ENCODE data around the gene ANKH.
"Not testable (repeated sequence)": the region's sequence is repeated elsewhere in the genome, so short reads cannot be mapped to it uniquely, and the experiment has no call there.

The ANKH gene

DNA sequence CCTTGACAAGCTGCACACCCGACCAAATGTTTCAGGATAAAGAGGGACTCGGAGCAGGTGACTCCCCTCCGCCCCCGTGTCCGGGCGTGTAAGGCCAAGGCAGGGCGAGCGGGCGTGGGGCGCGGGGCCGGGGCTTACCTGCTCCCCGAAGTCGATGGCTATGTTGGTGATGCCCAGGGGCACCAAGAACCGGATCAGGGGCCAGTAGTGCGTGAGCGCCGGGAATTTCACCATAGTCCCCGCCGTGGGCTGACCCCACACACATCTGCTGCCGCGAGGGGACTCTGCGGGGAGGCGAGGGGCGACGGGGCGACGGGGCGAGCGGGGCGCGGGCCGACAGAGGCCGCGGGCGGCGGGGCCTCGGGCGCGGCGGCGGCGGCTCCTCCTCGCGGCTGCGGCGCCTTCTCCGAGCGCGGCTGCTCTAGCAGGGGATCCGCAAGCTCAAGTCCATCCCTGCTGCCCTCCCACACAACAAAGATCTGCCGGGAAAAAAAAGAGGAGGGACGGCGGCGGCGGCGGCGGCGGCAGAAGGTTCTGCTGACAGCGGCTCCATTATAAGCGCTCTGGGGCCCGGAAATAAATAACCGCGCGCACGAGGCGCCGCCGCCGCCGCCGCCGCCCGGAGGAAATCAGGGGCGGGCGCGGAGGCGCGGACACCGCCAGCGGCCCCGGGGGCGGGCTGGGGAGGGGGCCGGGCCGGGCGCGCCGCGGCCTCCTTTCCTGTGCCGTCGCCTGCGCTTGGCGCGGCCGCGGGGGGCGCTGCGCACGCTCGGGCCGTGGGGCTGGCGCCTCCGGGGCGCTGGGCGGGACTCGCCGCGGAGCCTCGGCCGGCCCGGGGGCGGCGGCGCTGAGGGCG lies at the start of gene ANKH:
TSS of gene ANKH (minus strand) at position 565 of the 856 bp plus-strand sequence. CDS start at position 234, 331 bp downstream.
- DNase-seq (ENCODE audit: low read depth in 2 of 2) = peak; percentile 67 to 77

DNA sequence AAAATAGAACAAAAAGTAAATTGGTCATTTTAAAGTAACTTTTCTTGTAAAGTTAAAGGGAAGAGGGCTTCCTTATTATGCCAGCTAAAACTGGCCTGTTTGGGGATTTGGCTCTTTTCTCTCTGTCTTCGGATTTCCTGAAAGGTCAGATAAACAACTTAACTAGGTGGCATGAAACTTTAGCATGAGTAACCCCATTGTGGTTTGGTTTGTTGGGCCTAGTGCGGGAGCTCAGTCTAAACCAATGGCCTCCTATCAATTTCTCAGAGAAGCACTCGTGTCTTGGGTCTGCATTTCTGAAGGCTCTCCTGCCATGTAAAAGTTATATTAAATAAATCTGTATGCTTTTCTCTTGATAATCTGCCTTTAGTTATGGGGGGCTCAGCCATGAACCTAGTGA lies 48.5 kb upstream of the ANKH start:
- DNase-seq (ENCODE audit: low read depth in 2 of 2) = no peak

GRCh38 chr5:14919106-14919505 lies 47.5 kb upstream of the ANKH start:
- DNase-seq (ENCODE audit: low read depth in 2 of 2) = not testable (repeated sequence)

DNA sequence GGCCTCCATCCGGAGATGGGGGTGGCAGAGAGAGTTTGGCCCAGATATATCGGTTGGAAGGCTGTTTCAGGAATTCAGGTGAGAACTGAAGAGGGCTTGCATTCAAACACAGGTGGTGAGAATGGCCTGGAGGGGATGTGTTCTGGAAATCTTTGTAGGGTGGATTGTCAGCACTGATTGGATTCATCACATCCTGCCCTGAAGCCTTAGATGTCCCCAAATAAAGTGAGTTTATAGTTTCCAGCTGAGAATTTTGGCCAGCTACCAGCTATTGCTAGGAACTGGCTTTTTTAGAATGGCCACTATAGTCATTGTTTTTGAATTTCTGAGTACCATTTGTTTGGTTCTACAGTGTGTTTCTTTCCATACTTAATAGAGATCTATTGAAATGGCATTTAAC lies 46.1 kb upstream of the ANKH start:
- DNase-seq (ENCODE audit: low read depth in 2 of 2) = no peak

- DNase-seq (ENCODE audit: low read depth in 2 of 2) = no peak
Observed at GRCh38 chr5:14915291-14915952, 43.8 kb upstream of the ANKH start.

- no peak for DNase-seq (ENCODE audit: low read depth in 2 of 2)
Observed at GRCh38 chr5:14914623-14915260, 43.2 kb upstream of the ANKH start.

- no peak for DNase-seq (ENCODE audit: low read depth in 2 of 2)
Observed at GRCh38 chr5:14914193-14914592, 42.6 kb upstream of the ANKH start.

DNA sequence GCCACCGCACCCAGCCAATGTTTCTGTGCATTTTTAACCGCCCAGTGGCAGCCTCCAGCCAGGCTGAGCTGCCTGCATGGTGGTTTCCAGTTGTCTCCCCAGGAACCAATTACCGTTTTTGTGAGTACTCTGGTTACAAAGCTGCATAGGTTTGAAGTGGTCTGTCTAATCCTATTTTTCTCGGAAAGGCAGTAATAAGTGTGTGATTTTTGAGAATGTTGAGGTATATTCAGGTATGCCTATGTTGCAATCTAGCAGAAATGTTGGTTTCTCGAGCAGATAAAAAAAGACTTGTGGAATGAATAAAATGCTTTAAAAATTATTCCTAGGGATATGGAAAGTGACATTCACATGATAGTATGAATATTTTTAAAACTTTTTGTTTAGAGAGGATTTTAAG lies 41.5 kb upstream of the ANKH start:
- DNase-seq (ENCODE audit: low read depth in 2 of 2) = no peak

- DNase-seq (ENCODE audit: low read depth in 2 of 2) = no peak
Observed at GRCh38 chr5:14912206-14912605, 40.6 kb upstream of the ANKH start.

GRCh38 chr5:14909369-14909768 lies 37.8 kb upstream of the ANKH start:
- DNase-seq (ENCODE audit: low read depth in 2 of 2) = no peak

DNA sequence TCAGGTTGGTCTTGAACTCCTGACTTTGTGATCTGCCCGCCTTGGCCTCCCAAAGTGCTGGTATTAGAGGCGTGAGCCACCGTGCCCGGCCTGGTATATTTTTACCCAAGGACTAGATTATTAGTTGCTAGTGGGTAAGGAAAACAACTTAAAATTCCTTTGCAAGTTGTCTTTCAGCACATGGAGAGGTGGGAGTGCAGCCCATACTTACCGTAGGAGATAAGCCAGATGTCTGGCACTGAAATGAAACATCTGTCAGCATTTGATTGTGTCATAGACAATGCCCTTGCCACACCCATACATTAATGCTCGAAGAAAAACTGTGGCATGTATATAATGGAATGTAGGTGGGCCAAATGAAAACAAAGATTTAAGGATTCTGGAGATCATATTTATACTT lies 36.6 kb upstream of the ANKH start:
- DNase-seq (ENCODE audit: low read depth in 2 of 2) = no peak

GRCh38 chr5:14906628-14907027 lies 35.0 kb upstream of the ANKH start:
- no peak for DNase-seq (ENCODE audit: low read depth in 2 of 2)

DNA sequence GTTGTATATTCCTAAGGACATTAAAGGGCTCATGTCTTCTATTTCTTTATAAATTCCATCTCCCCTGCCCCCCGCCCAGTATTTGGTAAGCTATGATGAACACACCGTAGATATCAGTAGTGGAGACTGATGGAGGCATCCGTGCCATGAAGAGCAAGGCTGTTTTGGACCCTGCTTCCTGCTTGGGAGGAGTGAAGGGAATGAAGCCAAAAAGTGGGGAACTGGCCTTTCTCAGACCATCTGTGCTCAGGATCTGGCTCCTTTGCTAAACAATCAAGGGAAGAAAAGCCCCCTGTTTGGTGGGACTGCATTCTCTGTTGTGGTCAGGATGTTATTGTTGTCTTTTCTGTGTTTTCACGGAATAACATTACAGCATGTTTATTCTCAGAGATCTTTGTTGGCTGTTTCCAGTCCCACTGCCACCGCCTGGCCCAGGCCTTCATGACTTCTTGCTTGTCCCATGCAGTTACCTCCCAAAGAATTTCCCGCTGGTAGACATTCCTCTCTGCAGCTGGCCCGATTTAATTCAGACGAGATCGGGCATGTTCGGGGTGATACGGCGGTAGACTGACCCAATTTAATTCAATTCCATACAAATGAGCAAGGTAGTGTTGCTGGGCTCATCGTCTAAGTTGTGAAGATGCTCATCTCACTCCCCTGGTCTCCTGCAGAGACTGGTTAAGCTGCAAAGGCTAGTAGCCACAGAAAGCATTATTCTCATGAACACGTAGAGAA lies 31.4 kb upstream of the ANKH start:
- DNase-seq (ENCODE audit: low read depth in 2 of 2) = no peak

GRCh38 chr5:14901462-14902051 lies 30.0 kb upstream of the ANKH start:
- DNase-seq (ENCODE audit: low read depth in 2 of 2) = no peak

GRCh38 chr5:14900693-14901461 lies 29.3 kb upstream of the ANKH start:
- DNase-seq (ENCODE audit: low read depth in 2 of 2) = no peak

GRCh38 chr5:14896131-14896530 lies 24.6 kb upstream of the ANKH start:
- no peak for DNase-seq (ENCODE audit: low read depth in 2 of 2)

DNA sequence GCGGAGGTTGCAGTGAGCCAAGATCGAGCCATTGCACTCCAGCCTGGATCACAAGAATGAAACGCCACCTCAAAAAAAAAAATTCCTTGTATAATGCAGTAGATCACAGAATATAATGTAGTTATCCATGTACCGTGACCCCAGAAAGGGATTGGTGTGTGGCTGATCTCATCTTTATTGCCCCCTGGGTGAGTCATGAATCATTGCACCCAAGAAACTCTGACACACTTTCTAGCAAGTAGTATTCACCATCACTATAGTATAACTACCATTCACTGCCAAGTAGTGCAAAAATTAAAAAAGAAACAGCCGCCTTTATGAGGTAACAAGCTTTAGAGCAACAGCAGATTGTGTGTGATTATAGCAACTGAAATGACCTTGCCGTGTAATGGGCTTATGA lies 23.7 kb upstream of the ANKH start:
- no peak for DNase-seq (ENCODE audit: low read depth in 2 of 2)

GRCh38 chr5:14894748-14895147 lies 23.2 kb upstream of the ANKH start:
- DNase-seq (ENCODE audit: low read depth in 2 of 2) = no peak

DNA sequence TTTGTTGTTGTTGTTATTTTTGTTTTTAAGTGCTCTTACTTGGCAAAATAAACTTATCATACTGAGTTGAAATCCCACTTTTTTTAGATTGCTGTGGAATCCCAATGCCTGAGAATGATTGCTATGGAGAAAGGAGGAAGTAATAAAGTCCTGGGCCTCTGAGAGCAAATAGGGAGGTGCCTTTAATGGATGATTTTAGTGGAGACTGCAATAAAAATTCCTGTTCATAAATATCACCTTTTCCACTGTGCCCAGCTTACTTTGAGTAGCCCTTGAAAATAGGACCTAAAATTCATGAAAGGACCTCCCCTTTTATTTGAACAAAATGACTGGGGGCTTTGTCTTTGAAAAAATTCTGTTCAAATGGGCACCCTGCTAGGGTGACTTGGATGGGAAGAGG lies 21.8 kb upstream of the ANKH start:
- DNase-seq (ENCODE audit: low read depth in 2 of 2) = no peak

DNA sequence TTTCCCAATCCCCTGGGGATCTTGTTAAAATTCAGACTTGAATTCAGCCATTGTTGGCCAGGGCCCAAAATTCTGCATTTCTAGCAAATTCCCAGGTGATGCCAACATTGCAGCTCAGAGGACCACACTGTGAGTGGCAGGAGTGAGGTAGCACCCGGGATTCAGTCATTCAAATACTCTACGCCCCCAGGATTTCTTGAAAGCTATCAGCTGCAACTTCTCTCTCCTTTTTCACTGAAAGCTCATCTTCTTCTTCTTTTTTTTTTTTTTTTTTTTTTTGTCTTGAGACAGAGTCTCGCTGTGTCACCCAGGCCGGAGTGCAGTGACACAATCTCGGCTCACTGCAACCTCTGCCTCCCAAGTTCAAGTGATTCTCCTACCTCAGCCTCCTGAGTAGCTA lies 19.3 kb upstream of the ANKH start:
- DNase-seq (ENCODE audit: low read depth in 2 of 2) = no peak

DNA sequence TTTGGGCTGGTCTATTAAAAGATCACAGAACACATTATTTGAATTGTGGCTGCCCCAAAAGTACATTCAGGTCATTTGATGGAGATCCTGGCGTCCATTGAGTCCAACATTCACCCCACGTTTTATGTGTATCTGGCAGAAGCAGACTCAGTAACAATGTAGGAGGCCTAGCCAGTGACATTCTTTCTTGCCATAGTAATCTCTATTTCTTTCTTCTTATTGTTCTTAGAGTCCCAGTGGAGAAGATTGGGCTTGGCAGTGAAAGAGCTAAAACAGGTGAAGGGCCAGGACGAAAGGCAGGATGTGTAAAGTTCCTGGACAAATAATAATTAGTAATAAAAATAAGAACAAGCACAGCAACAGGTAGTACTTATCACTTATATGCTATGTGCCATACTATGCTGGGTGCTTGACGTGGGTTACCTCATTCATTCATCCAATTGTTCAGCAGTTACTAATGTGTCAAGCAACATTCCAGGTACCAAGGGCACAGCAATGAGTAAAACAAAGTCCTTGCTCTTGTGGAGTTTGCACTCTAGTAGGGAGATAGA lies 12.6 kb upstream of the ANKH start:
- no peak for DNase-seq (ENCODE audit: low read depth in 2 of 2)

Measured in stimulated activated CD8-positive, alpha-beta memory T cell treated with anti-CD3 and anti-CD28 coated beads, Interleukin-2, amount 100 ng/mL, for 48 hours (primary cell).